Panc1 (cell line): ENCODE data around the gene HFE.

Source experiments
- CTCF ChIP-seq: fragments of 450-650 bp; IDR thresholded peaks from 2 replicates; pipeline ENCODE4 v1.5.1; 2017; ENCODE audit warnings: mild to moderate bottlenecking
- POLR2AphosphoS5 ChIP-seq: IDR thresholded peaks from 2 replicates; pipeline ENCODE4 v1.6.1; 2012; ENCODE audit warnings: mild to moderate bottlenecking, low read depth, low read length, moderate library complexity
- REST ChIP-seq, 2 experiments: IDR thresholded peaks; 2 replicates each; pipeline ENCODE4 v1.6.1; 2011 to 2012; ENCODE audit warnings: low read depth in 2 of 2, control low read depth in 1 of 2, low read length in 1 of 2, mild to moderate bottlenecking in 1 of 2, moderate library complexity in 1 of 2; ENCODE audit not compliant: insufficient read depth in 1 of 2
- SIN3A ChIP-seq: IDR thresholded peaks from 2 replicates; pipeline ENCODE4 v1.6.1; 2012; ENCODE audit warnings: low read depth, mild to moderate bottlenecking, low read length, moderate library complexity, borderline replicate concordance; ENCODE audit not compliant: insufficient read depth
- TCF7L2 ChIP-seq: IDR thresholded peaks from 2 replicates; pipeline ENCODE4 v1.6.1; 2011; ENCODE audit warnings: mild to moderate bottlenecking, low read depth, low read length, inconsistent platforms

- TF ChIP-seq CTCF (no peak), REST (IDR thresholded peaks at IDR 0.05; ENCODE audit: insufficient read depth in 1 of 2, low read depth in 2 of 2, low read length in 1 of 2) (no peak), POLR2AphosphoS5 (no peak; the same call in 1 of the 2 replicates), SIN3A (no peak), TCF7L2 (no peak)
These were observed 33.0 kb upstream of the HFE start for GRCh38 chr6:26053992-26054780.
